ENCODE measurements around the gene COX4I1.
"Not testable (repeated sequence)": the region's sequence is repeated elsewhere in the genome, so short reads cannot be mapped to it uniquely, and the experiment has no call there.

DNA sequence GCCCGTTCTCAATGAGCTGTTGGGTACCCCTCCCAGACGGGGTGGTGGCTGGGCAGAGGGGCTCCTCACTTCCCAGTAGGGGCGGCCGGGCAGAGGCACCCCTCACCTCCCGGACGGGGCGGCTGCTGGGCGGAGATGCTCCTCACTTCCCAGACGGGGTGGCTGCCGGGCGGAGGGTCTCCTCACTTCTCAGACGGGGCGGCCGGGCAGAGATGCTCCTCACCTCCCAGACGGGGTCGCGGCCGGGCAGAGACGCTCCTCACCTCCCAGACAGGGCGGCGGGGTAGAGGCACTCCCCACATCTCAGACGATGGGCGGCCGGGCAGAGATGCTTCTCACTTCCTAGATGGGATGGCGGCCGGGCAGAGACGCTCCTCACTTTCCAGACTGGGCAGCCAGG lies 8.6 kb downstream of the COX4I1 start:
- TF ChIP-seq, protein P1, sequence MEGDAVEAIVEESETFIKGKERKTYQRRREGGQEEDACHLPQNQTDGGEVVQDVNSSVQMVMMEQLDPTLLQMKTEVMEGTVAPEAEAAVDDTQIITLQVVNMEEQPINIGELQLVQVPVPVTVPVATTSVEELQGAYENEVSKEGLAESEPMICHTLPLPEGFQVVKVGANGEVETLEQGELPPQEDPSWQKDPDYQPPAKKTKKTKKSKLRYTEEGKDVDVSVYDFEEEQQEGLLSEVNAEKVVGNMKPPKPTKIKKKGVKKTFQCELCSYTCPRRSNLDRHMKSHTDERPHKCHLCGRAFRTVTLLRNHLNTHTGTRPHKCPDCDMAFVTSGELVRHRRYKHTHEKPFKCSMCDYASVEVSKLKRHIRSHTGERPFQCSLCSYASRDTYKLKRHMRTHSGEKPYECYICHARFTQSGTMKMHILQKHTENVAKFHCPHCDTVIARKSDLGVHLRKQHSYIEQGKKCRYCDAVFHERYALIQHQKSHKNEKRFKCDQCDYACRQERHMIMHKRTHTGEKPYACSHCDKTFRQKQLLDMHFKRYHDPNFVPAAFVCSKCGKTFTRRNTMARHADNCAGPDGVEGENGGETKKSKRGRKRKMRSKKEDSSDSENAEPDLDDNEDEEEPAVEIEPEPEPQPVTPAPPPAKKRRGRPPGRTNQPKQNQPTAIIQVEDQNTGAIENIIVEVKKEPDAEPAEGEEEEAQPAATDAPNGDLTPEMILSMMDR (IDR thresholded peaks at IDR 0.05), result not testable (repeated sequence)
- TF ChIP-seq EZH2 (IDR thresholded peaks at IDR 0.05; ENCODE audit: borderline replicate concordance, insufficient read depth, low read depth, low read length, poor library complexity, severe bottlenecking), result not testable (repeated sequence)

All from B cell (primary cell).